HUES6 (cell line): ENCODE measurements around the gene HDHD5.

Experiments used
- H3K27ac ChIP-seq: 2 replicates; pipeline ENCODE4 v1.7.0; 2013; ENCODE audit warnings: low read depth, mild to moderate bottlenecking, low read length, inconsistent platforms
- H3K27me3 ChIP-seq: 2 replicates; pipeline ENCODE4 v1.6.1; 2013; ENCODE audit warnings: low read length; ENCODE audit not compliant: control insufficient read depth, insufficient read depth
- H3K36me3 ChIP-seq: 2 replicates; pipeline ENCODE4 v1.6.1; 2013; ENCODE audit warnings: low read length; ENCODE audit not compliant: control insufficient read depth, insufficient read depth
- H3K4me1 ChIP-seq: 2 replicates; pipeline ENCODE4 v1.6.1; 2013; ENCODE audit warnings: low read length; ENCODE audit not compliant: control insufficient read depth, insufficient read depth
- H3K4me3 ChIP-seq: 2 replicates; pipeline ENCODE4 v1.5.1; 2013; ENCODE audit warnings: low read depth, low read length
- H3K9ac ChIP-seq: one replicate; pipeline ENCODE4 v1.6.1; 2013; ENCODE audit warnings: mild to moderate bottlenecking, low read length
- H3K9me3 ChIP-seq: 2 replicates; pipeline ENCODE4 v1.6.1; 2013; ENCODE audit warnings: low read depth, low read length; ENCODE audit not compliant: control insufficient read depth, insufficient read depth

The HDHD5 gene

DNA sequence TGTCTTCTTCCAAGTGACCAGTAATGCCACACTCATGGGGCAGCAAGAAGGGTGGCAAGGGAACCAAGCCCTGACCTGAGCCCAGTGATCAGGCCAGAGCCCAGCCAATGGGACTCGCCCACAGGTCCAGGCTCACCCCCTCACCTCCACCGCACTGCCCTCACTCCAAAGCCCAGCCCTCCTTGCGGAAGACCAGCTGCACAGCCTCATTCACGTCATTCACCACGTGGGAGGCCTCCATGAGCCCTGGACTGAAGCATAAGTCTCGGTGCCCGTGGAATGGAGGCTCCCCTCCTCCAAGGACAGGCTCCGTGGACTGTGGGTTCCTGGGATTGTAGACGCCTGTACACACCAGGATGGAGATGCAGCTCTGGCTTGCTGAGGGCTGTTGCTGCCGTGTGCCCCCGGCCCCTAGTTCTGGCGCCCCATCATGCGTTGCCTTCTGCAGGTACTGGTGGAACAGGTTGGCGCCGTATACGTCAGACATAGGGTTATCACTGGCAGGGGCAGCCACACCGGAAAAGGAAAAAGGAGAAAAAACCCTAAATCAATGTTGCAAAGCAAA lies 21.1 kb downstream of the HDHD5 start:
- H3K36me3 ChIP-seq, result peaks cover 55% of the 10 kb centered on the region
- no peaks in the 10 kb centered on the region for H3K27me3 ChIP-seq
- H3K4me3 ChIP-seq, result no peak overlapping the region
- no peak overlapping the region for H3K27ac ChIP-seq
- H3K4me1 ChIP-seq, result peaks cover 4% of the 10 kb centered on the region; the same call in 1 of the 2 replicates
- no peak overlapping the region for H3K9ac ChIP-seq
- H3K9me3 ChIP-seq, result no peaks in the 10 kb centered on the region

- no peaks in the 10 kb centered on the region for H3K9me3 ChIP-seq
- H3K4me1 ChIP-seq, result peaks cover 5% of the 10 kb centered on the region; the same call in 1 of the 2 replicates
- H3K36me3 ChIP-seq, result peaks cover 47% of the 10 kb centered on the region
- H3K9ac ChIP-seq, result no peak overlapping the region
- no peak overlapping the region for H3K27ac ChIP-seq
- H3K27me3 ChIP-seq, result no peaks in the 10 kb centered on the region
- no peak overlapping the region for H3K4me3 ChIP-seq
Observed at GRCh38 chr22:17137170-17137569, 21.9 kb downstream of the HDHD5 start.

DNA sequence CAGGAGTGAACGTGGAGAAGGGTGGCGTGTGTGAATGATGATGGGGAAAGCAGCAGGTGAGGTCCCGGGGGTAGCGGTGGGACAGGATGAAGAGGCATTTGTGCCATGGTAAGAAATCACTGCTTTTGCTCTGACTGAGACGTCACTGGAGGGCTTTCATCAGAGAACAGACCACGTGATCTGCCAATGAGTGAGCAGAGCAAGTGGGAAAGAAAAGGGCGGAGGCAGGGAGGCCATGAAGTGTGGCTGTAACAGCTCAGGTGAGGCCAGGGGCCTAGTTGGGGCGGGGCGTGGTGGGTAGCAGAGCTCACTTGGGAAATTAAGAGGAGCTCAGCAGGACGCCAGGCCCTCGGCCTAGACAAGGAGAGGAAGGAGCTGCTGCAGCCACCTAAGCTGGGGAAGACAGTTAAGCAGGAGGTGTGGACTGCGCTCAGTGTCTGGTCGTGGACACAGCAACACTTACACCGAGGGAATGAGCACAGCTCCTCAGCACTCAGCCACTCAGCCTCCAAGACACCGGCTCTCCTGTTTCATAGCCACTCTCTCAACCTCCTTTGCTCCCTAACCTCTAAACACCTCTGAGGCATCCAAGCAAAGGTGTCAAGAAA lies 23.8 kb downstream of the HDHD5 start:
- peaks cover 28% of the 10 kb centered on the region for H3K36me3 ChIP-seq
- peaks cover 8% of the 10 kb centered on the region; the same call in 1 of the 2 replicates for H3K4me1 ChIP-seq
- no peaks in the 10 kb centered on the region for H3K27me3 ChIP-seq

GRCh38 chr22:17133137-17133536 lies 25.9 kb downstream of the HDHD5 start:
- Histone ChIP-seq H3K27me3 (no peaks in the 10 kb centered on the region), H3K9me3 (no peaks in the 10 kb centered on the region), H3K4me1 (peaks cover 8% of the 10 kb centered on the region; the same call in 1 of the 2 replicates), H3K36me3 (peaks cover 14% of the 10 kb centered on the region), H3K4me3 (no peak overlapping the region), H3K27ac (no peak overlapping the region), H3K9ac (no peak overlapping the region)

More for the DNA sequence above, 23.8 kb downstream of the HDHD5 start:
- Histone ChIP-seq H3K4me3 (no peak overlapping the region), H3K27ac (no peak overlapping the region), H3K9me3 (no peaks in the 10 kb centered on the region), H3K9ac (no peak overlapping the region)

GRCh38 chr22:17132112-17132511 lies 27.0 kb downstream of the HDHD5 start:
- H3K4me1 ChIP-seq, result peaks cover 8% of the 10 kb centered on the region; the same call in 1 of the 2 replicates
- H3K27me3 ChIP-seq, result no peaks in the 10 kb centered on the region
- no peak overlapping the region for H3K4me3 ChIP-seq
- no peaks in the 10 kb centered on the region for H3K9me3 ChIP-seq
- H3K9ac ChIP-seq, result no peak overlapping the region
- H3K36me3 ChIP-seq, result 0 out of 2 replicates have a peak, but pooled peaks cover 6% of the 10 kb centered on the region
- no peak overlapping the region for H3K27ac ChIP-seq

DNA sequence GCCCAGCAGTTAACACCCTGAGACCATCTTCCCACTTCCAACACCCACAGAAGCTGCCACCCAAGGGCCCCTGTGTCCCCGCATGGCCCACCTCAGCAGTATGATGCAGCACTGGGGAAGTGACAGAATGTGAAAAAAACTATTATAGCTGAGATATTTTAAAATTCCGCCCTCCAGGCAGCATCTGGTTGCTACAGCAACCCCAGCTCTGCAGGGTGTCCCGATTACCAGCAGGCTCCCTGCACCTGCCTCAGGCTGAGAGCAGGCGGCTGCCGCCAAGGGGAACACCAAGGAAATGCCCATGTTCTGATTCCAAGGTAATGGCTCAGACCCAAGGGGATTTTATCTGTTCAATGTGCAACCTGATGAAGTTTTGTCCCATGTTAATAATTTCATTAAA lies 27.4 kb downstream of the HDHD5 start:
- H3K9ac ChIP-seq, result no peak overlapping the region
- no peak overlapping the region for H3K4me3 ChIP-seq
- no peaks in the 10 kb centered on the region for H3K27me3 ChIP-seq
- no peak overlapping the region for H3K27ac ChIP-seq
- H3K4me1 ChIP-seq, result peaks cover 8% of the 10 kb centered on the region; the same call in 1 of the 2 replicates
- 0 out of 2 replicates have a peak, but pooled peaks cover 3% of the 10 kb centered on the region for H3K36me3 ChIP-seq
- no peaks in the 10 kb centered on the region for H3K9me3 ChIP-seq

DNA sequence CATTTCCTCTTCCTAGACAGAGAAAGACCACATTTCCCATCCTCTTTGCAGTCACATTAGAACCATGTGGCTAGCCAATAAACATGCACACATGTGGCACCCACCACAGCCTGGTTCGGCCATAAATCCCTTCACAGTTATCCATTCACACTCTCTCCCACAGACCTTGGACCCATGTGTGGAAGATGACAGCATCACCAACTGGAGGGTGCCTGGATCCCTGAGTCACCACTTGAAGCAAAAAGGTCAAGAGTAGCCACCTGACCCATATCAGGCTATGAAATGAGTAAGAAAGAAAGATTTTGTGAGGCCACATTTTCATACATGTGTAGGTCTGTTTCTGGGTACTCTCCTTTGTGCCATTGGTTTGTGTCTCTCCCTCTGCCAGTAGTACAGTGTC lies 28.9 kb downstream of the HDHD5 start:
- Histone ChIP-seq H3K27me3 (no peaks in the 10 kb centered on the region), H3K9me3 (no peaks in the 10 kb centered on the region), H3K27ac (no peak overlapping the region), H3K4me3 (no peak overlapping the region), H3K9ac (no peak overlapping the region), H3K4me1 (peaks cover 5% of the 10 kb centered on the region; the same call in 1 of the 2 replicates), H3K36me3 (0 out of 2 replicates have a peak, but pooled peaks cover 3% of the 10 kb centered on the region)

DNA sequence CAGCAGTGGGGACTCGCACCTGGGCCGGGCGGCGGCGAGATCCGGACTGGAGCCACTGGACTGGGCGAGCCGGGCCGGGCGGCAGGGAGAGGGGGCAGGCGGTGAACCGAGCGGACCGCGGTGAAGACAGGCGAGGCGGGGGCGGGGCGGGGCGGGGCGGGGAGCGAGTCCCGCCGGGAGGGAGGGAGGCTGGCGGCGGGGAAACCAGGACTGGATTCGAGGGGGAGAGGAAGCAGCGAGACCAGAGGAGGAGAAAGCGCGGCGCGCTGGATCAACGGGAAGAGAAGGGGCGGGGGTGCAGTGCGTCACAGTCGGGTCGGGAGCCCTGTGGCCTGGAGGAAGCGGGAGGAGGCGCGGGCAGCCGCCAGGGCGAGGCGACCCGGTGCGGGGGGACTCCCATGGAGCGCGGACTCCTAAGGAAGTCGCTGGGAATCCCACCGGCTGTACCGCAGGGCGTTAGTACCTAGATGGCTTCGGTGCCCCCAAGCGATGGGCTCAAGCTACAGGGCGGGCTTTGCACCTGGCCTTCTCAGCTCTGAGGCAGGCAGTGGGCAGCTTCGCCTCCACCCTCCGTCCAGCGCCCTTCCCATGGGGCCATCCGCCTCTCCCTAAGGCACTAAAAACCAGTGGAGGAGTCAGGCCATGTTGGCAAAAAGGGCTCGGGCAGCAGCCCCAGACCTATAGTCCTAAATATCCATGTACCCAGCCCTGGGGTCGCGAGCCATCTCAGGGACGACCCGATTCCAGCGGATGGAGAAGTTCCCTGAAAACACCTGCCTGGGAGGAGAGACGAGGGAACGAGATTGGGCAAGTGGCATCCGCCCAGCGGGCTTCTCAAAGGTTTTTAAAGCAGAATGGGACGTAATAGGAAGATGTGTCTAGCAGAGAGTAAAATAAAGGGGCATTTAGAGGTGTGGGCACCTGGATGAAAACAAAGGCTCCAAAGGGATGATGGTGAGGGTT lies 37.6 kb downstream of the HDHD5 start, which contains the start of gene TMEM121B:
Gene TMEM121B, minus strand, starts transcription at position 128 of the 963 bp plus-strand sequence. CDS start 233 bp downstream, outside the sequence.
- Histone ChIP-seq H3K36me3 (no peaks in the 10 kb centered on the region), H3K27ac (no peak within 1 kb of the TSS), H3K9ac (peak within 1 kb of the TSS; percentile 77), H3K27me3 (peaks cover 4% of the 10 kb centered on the region), H3K4me1 (peaks cover 22% of the 10 kb centered on the region), H3K4me3 (peak within 1 kb of the TSS; percentile 64), H3K9me3 (no peaks in the 10 kb centered on the region)

GRCh38 chr22:17120711-17121232 lies 38.3 kb downstream of the HDHD5 start:
- Histone ChIP-seq H3K9ac (no peak overlapping the region), H3K4me3 (peak overlapping the region; percentile 64), H3K27ac (no peak overlapping the region), H3K27me3 (peaks cover 4% of the 10 kb centered on the region), H3K4me1 (peaks cover 22% of the 10 kb centered on the region), H3K9me3 (no peaks in the 10 kb centered on the region), H3K36me3 (no peaks in the 10 kb centered on the region)

- Histone ChIP-seq H3K4me1 (peaks cover 22% of the 10 kb centered on the region), H3K4me3 (peak overlapping the region; percentile 64), H3K9ac (no peak overlapping the region)
Observed at GRCh38 chr22:17120281-17120680, 38.8 kb downstream of the HDHD5 start.

More at GRCh38 chr22:17120281-17120680, 38.8 kb downstream of the HDHD5 start:
- H3K36me3 ChIP-seq, result no peaks in the 10 kb centered on the region
- peaks cover 4% of the 10 kb centered on the region for H3K27me3 ChIP-seq
- no peak overlapping the region for H3K27ac ChIP-seq
- H3K9me3 ChIP-seq, result no peaks in the 10 kb centered on the region
